IMR-90 (cell line): Measurements from ENCODE around the gene SPARC. TPM values are rescaled to one million over a fixed set of nuclear protein-coding genes. Genes with fewer than 3 reads are reported as not detected.

Experiments used
- ATAC-seq: fragments of 200-7000 bp; cut with Tn5 transposase; 2 replicates; pipeline ENCODE4 v1.9.1; 2020; ENCODE audit warnings: low read depth, mild to moderate bottlenecking, moderate library complexity
- BruUV-seq: library from RNA; stranded (reverse); fragments of 400-500 nt; replicated peaks from 2 replicates; lab custom pipeline; 2021; lab: Mats Ljungman, UMichigan
- CTCF ChIA-PET: fragments of 300-600 bp; formaldehyde crosslinking; extraction: SDS; loops from one replicate; lab custom pipeline; 2021; ENCODE audit warnings: antibody characterized with exemption; lab: Yijun Ruan, JAX
- POLR2A ChIA-PET: fragments of 300-600 bp; sonication (Branson Sonifier 250); formaldehyde crosslinking; loops from one replicate; lab custom pipeline; 2022; ENCODE audit warnings: antibody characterized with exemption; ENCODE audit not compliant: unreplicated experiment; lab: Charles Lee
- DNase-seq: peaks from one replicate; pipeline ENCODE4 v3.0.0; 2013
- H2AFZ ChIP-seq: replicated peaks from 2 replicates; pipeline ENCODE3; 2013; ENCODE audit warnings: low read length, mild to moderate bottlenecking; ENCODE audit not compliant: poor library complexity
- H2AK5ac ChIP-seq: 2 replicates; pipeline ENCODE4 v1.6.1; 2013; ENCODE audit warnings: low read depth, low read length, inconsistent platforms
- H2AK9ac ChIP-seq: replicated peaks from 2 replicates; pipeline ENCODE3; 2013; ENCODE audit warnings: mild to moderate bottlenecking, low read depth, low read length, moderate library complexity; ENCODE audit not compliant: poor library complexity
- H2BK120ac ChIP-seq: 2 replicates; pipeline ENCODE4 v1.6.1; 2013; ENCODE audit warnings: low read depth, low read length, inconsistent platforms
- H2BK15ac ChIP-seq: 3 replicates; pipeline ENCODE4 v1.6.1; 2013; ENCODE audit warnings: low read depth, low read length, inconsistent platforms
- H2BK20ac ChIP-seq: 2 replicates; pipeline ENCODE4 v1.6.1; 2013; ENCODE audit warnings: low read depth, mild to moderate bottlenecking, inconsistent platforms, low read length, moderate library complexity
- H2BK5ac ChIP-seq: 2 replicates; pipeline ENCODE4 v1.6.1; 2013; ENCODE audit warnings: mild to moderate bottlenecking, low read depth, low read length, inconsistent platforms; ENCODE audit not compliant: poor library complexity, severe bottlenecking
- H3K14ac ChIP-seq: replicated peaks from 2 replicates; pipeline ENCODE4 v1.6.1; 2013; ENCODE audit warnings: low read depth, low read length, inconsistent platforms
- H3K18ac ChIP-seq: 2 replicates; pipeline ENCODE4 v1.6.1; 2013; ENCODE audit warnings: low read depth, low read length, control low read depth
- H3K23ac ChIP-seq: 2 replicates; pipeline ENCODE4 v1.6.1; 2013; ENCODE audit warnings: low read depth, low read length, inconsistent platforms
- H3K27ac ChIP-seq: 2 replicates; pipeline ENCODE4 v1.5.1; 2013; ENCODE audit warnings: mild to moderate bottlenecking, control low read depth, low read length; ENCODE audit not compliant: insufficient read depth
- H3K27me3 ChIP-seq: 2 replicates; pipeline ENCODE4 v1.6.1; 2013; ENCODE audit warnings: low read length; ENCODE audit not compliant: control insufficient read depth, insufficient read depth
- H3K36me3 ChIP-seq: 2 replicates; pipeline ENCODE4 v1.6.1; 2013; ENCODE audit warnings: low read length, mixed read lengths; ENCODE audit not compliant: control insufficient read depth, insufficient read depth
- H3K4ac ChIP-seq: 2 replicates; pipeline ENCODE4 v1.6.1; 2013; ENCODE audit warnings: low read depth, low read length, inconsistent platforms
- H3K4me1 ChIP-seq: 2 replicates; pipeline ENCODE4 v1.6.1; 2013; ENCODE audit warnings: low read length, mixed read lengths; ENCODE audit not compliant: control insufficient read depth, insufficient read depth
- H3K4me2 ChIP-seq: 2 replicates; pipeline ENCODE4 v1.6.1; 2013; ENCODE audit warnings: low read depth, mild to moderate bottlenecking, control low read depth, low read length, moderate library complexity
- H3K4me3 ChIP-seq: 2 replicates; pipeline ENCODE4 v1.5.1; 2013; ENCODE audit warnings: low read depth, mild to moderate bottlenecking, control low read depth, low read length, moderate library complexity; ENCODE audit not compliant: insufficient read depth
- H3K56ac ChIP-seq: 2 replicates; pipeline ENCODE4 v1.6.1; 2013; ENCODE audit warnings: low read length, inconsistent platforms; ENCODE audit not compliant: insufficient read depth; ENCODE audit errors: extremely low read depth
- H3K79me1 ChIP-seq, 2 experiments: 2 replicates each; pipeline ENCODE4 v1.6.1; 2013; ENCODE audit warnings: low read length in 2 of 2, inconsistent platforms in 1 of 2, low read depth in 1 of 2
- H3K9ac ChIP-seq: 2 replicates; pipeline ENCODE4 v1.6.1; 2013; ENCODE audit warnings: low read depth, low read length, control low read depth
- H3K9me1 ChIP-seq: 2 replicates; pipeline ENCODE4 v1.6.1; 2013; ENCODE audit warnings: low read length, inconsistent platforms; ENCODE audit not compliant: insufficient read depth
- H3K9me3 ChIP-seq: 2 replicates; pipeline ENCODE4 v1.6.1; 2013; ENCODE audit warnings: low read length; ENCODE audit not compliant: control insufficient read depth, insufficient read depth
- H4K20me1 ChIP-seq: 2 replicates; pipeline ENCODE4 v1.6.1; 2013; ENCODE audit warnings: low read length, inconsistent platforms; ENCODE audit not compliant: insufficient read depth
- H4K5ac ChIP-seq: 2 replicates; pipeline ENCODE4 v1.6.1; 2013; ENCODE audit warnings: mild to moderate bottlenecking, low read depth, low read length, control low read depth
- H4K8ac ChIP-seq, 2 experiments: 2 replicates each; pipeline ENCODE4 v1.6.1; 2013; ENCODE audit warnings: low read depth in 2 of 2, low read length in 2 of 2, control low read depth in 1 of 2, inconsistent platforms in 1 of 2
- H4K91ac ChIP-seq: 2 replicates; pipeline ENCODE4 v1.6.1; 2013; ENCODE audit warnings: low read depth, low read length, inconsistent platforms; ENCODE audit not compliant: insufficient read depth
- BHLHE40 ChIP-seq: fragments of 150-350 bp; IDR thresholded peaks from 2 replicates; pipeline ENCODE4 v1.6.1; 2016; ENCODE audit warnings: mild to moderate bottlenecking, low read depth, low read length
- CEBPB ChIP-seq: IDR thresholded peaks from 2 replicates; pipeline ENCODE4 v1.6.1; 2012; ENCODE audit warnings: low read depth, low read length, improper control_type of control experiment
- CHD1 ChIP-seq: IDR thresholded peaks from 2 replicates; pipeline ENCODE4 v1.6.1; 2012; ENCODE audit warnings: low read depth, low read length, improper control_type of control experiment
- CTCF ChIP-seq: conservative IDR thresholded peaks from 2 replicates; pipeline ENCODE4 v1.5.1; 2012; ENCODE audit warnings: mild to moderate bottlenecking, low read depth, low read length, improper control_type of control experiment
- ELK1 ChIP-seq: fragments of 150-350 bp; IDR thresholded peaks from 2 replicates; pipeline ENCODE4 v1.6.1; 2016; ENCODE audit warnings: low read depth, mild to moderate bottlenecking, low read length, moderate library complexity, borderline replicate concordance
- FOS ChIP-seq: fragments of 150-350 bp; IDR thresholded peaks from 2 replicates; pipeline ENCODE4 v1.6.1; 2016; ENCODE audit warnings: low read depth, low read length
- MAFK ChIP-seq: IDR thresholded peaks from 2 replicates; pipeline ENCODE4 v1.6.1; 2012; ENCODE audit warnings: low read depth, low read length, improper control_type of control experiment
- MAZ ChIP-seq: IDR thresholded peaks from 2 replicates; pipeline ENCODE4 v1.6.1; 2012; ENCODE audit warnings: low read depth, mild to moderate bottlenecking, low read length, improper control_type of control experiment, moderate library complexity, borderline replicate concordance
- MXI1 ChIP-seq: IDR thresholded peaks from 2 replicates; pipeline ENCODE4 v1.6.1; 2012; ENCODE audit warnings: low read depth, mild to moderate bottlenecking, low read length, moderate library complexity, borderline replicate concordance
- NFE2L2 ChIP-seq: fragments of 150-350 bp; IDR thresholded peaks from 2 replicates; pipeline ENCODE4 v1.6.1; 2016; ENCODE audit warnings: low read depth, mild to moderate bottlenecking, low read length
- POLR2A ChIP-seq: IDR thresholded peaks from 2 replicates; pipeline ENCODE4 v1.6.1; 2012; ENCODE audit warnings: mild to moderate bottlenecking, low read depth, low read length
- RAD21 ChIP-seq: IDR thresholded peaks from 2 replicates; pipeline ENCODE4 v1.6.1; 2012; ENCODE audit warnings: low read length, improper control_type of control experiment
- RCOR1 ChIP-seq: IDR thresholded peaks from 2 replicates; pipeline ENCODE4 v1.6.1; 2012; ENCODE audit warnings: mild to moderate bottlenecking, low read length, improper control_type of control experiment; ENCODE audit not compliant: insufficient replicate concordance
- RFX5 ChIP-seq: IDR thresholded peaks from 2 replicates; pipeline ENCODE4 v1.8.0; 2012; ENCODE audit warnings: low read depth, mild to moderate bottlenecking, low read length, moderate library complexity
- SMC3 ChIP-seq: fragments of 150-350 bp; IDR thresholded peaks from 2 replicates; pipeline ENCODE4 v1.6.1; 2016; ENCODE audit warnings: low read depth, mild to moderate bottlenecking, antibody characterized with exemption, low read length, moderate library complexity
- USF2 ChIP-seq: fragments of 150-350 bp; IDR thresholded peaks from 2 replicates; pipeline ENCODE4 v1.6.1; 2017; ENCODE audit warnings: mild to moderate bottlenecking, antibody characterized with exemption, low read length, low read depth
- WGBS, 2 experiments: methylation state at CpG; one replicate each; pipeline versions ENCODE4 v1.1.5 to v1.1.7; 2013; ENCODE audit warnings: missing lambda C conversion rate in 2 of 2; ENCODE audit not compliant: insufficient read length in 1 of 2; ENCODE audit errors: extremely low coverage in 2 of 2; 5-methylcytosine and 5-hydroxymethylcytosine counted together
- dilution Hi-C: fragments of 300-500 bp; cut with HindIII; formaldehyde crosslinking; loops from one replicate; pipeline ENCODE4 v1.14.3; 2018; ENCODE audit warnings: low sequenced_read_pairs; ENCODE audit not compliant: unreplicated experiment
- in situ Hi-C: fragments of 300-500 bp; cut with MboI; formaldehyde crosslinking; loops from 3 replicates; pipeline ENCODE4 v1.14.3; 2019; ENCODE audit warnings: low sequenced_read_pairs, inconsistent platforms, mixed read lengths
- intact Hi-C: fragments of 100-400 bp; cut with micrococcal nuclease; formaldehyde crosslinking; loops from 2 replicates; pipeline ENCODE4 v1.10.0; 2022
- polyA plus RNA-seq, 3 experiments: library from polyadenylated mRNA; depleted of rRNA; stranded (reverse); fragments of >200 nt; gene quantifications; 2 replicates each; pipeline ENCODE4 v1.2.3, GENCODE V29; 2012; ENCODE audit warnings: low replicate concordance in 1 of 3
- total RNA-seq: library from RNA; depleted of rRNA; stranded (reverse); fragments of >200 nt; gene quantifications from 2 replicates; pipeline ENCODE4 v1.2.3, GENCODE V29; 2012

SPARC gene
- total and polyA plus RNA-seq, 2 of the 4 experiments (the other 2 are of a cell fraction) = 1,186 to 4,692 TPM

- dilution Hi-C loops = no loop called here
- Histone ChIP-seq H3K9ac (no peak overlapping the region), H4K8ac (no peak overlapping the region), H3K36me3 (no peaks in the 10 kb centered on the region), H2BK120ac (no peak overlapping the region), H2BK15ac (no peak overlapping the region), H3K79me1 (no peaks in the 10 kb centered on the region), H3K14ac (no peak overlapping the region), H2AK5ac (no peak overlapping the region), H2BK20ac (no peak overlapping the region), H3K4me2 (no peak overlapping the region), H4K20me1 (no peaks in the 10 kb centered on the region), H3K9me3 (no peaks in the 10 kb centered on the region), H3K4me3 (no peak overlapping the region), H4K5ac (no peak overlapping the region), H3K27ac (no peak overlapping the region), H4K91ac (no peak overlapping the region), H2AK9ac (no peak overlapping the region), H3K4ac (no peak overlapping the region), H3K4me1 (no peaks in the 10 kb centered on the region), H3K27me3 (peaks cover 27% of the 10 kb centered on the region), H3K23ac (no peak overlapping the region), H3K9me1 (no peaks in the 10 kb centered on the region), H3K56ac (no peak overlapping the region), H2BK5ac (no peak overlapping the region), H2AFZ (no peak overlapping the region), H3K18ac (no peak overlapping the region)
- no TSS peak for BruUV-seq
- ATAC-seq = no peak
- DNase-seq = no peak
- CTCF ChIA-PET = no interaction called here
- intact Hi-C loops = no loop called here
- POLR2A ChIA-PET = no interaction called here
- in situ Hi-C loops = no loop called here
- TF ChIP-seq MAFK (no peak), MAZ (no peak), ELK1 (no peak), POLR2A (no peak), RAD21 (no peak), MXI1 (no peak), CTCF (no peak), USF2 (no peak), NFE2L2 (no peak), FOS (no peak), RCOR1 (no peak), SMC3 (no peak), CEBPB (no peak), CHD1 (no peak), BHLHE40 (no peak), RFX5 (no peak)
- 86% methylated on average over 1 of the region's 6 CpGs; no CpG with 5 or more reads in 1 of the 2 experiments for WGBS, 2 experiments
These were observed 43.3 kb downstream of the SPARC start for GRCh38 chr5:151643388-151643787.
